ENCODE measurements around the gene FITM1. TPM values are rescaled to one million over a fixed set of nuclear protein-coding genes. Genes with fewer than 3 reads are reported as not detected.

FITM1 gene
- total RNA-seq, 1 experiment from 2014 or later: 0.72 TPM

DNA sequence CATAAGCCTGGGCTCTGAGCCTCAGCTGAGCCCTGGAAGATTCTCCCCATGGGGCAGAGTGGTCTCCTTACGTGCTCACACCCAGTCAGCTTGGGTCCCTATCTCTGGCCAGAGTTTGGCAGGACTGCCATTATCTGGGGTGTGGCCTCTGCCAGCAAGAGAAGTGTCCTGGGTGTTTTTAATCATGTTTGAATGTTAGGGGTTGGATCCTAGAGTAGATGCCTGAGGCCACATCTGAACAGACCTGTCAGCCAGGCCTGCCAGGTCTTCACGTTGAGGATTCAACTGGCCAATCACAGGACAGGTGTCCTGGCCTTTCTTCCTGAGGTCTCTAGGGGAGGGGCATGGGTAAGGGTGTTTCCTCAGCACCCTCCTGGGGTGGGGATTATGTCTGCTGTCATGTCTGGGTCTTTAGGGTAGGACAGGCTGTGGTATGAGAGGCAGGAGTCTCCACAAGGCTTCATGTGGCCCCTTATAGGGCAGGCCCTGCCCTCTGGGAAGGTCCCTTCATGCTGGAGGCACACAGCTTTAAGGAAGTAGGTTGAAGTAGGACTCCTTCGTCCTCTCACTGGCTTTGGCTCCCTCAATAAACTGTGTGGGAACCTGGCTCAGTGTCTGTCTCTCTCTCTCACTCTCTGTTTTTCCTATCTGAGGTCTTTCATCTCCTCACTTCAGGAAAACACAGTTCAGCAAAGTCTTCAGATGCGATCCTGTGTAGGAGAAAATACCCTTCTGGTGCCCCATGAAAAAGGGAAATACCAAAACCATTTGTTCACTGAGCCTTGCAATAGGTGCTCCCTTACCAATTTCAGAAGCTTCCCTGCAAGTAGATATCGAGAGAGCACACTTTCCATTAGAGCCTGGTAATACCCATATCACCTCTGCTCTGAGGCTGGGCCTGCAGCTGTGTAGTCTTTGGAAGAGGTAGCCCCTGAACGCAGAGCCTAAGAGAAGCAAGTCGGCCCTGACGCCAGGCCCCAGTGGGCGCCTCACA is 6.7 kb upstream of the FITM1 start:
- H3K79me2 ChIP-seq (ENCODE audit: insufficient read depth, low read length): no peaks in the 10 kb centered on the region
- H3T11ph ChIP-seq (ENCODE audit: low read length): no peak overlapping the region
- no peak overlapping the region for H2AK5ac ChIP-seq (ENCODE audit: insufficient read length, low read length)
- no peak overlapping the region for H3K4me2 ChIP-seq (ENCODE audit: insufficient read depth, insufficient read length, low read length)
- Mint-ChIP-seq H3K27me3 (ENCODE audit: low read depth) (no peaks in the 10 kb centered on the region), H3K4me1 (no peaks in the 10 kb centered on the region), H3K27ac (no peak overlapping the region), H3K9me3 (no peaks in the 10 kb centered on the region), H3K36me3 (ENCODE audit: insufficient read depth in 1 of 3, low read depth in 3 of 3) (peaks cover 16 to 51% (median 43%) of the 10 kb centered on the region in 3 experiments; a peak in 6 of 7 replicates), H3K4me3 (no peak overlapping the region)
- H3K18ac ChIP-seq (ENCODE audit: insufficient read length, low read depth, low read length): no peak overlapping the region
- no peak overlapping the region for H3K27ac ChIP-seq (ENCODE audit: insufficient read length, low read depth, low read length)
- H3K27me3 ChIP-seq (ENCODE audit: insufficient read depth, low read length): no peaks in the 10 kb centered on the region
- H2BK5ac ChIP-seq (ENCODE audit: insufficient read length, low read length): no peak overlapping the region
- no peak overlapping the region for H2BK15ac ChIP-seq (ENCODE audit: low read depth, low read length)
- H2BK20ac ChIP-seq (ENCODE audit: low read depth, low read length, poor library complexity, severe bottlenecking): no peak overlapping the region
- no peak overlapping the region for H3K4ac ChIP-seq (ENCODE audit: low read depth, low read length)
- H4K8ac ChIP-seq (replicated peaks; ENCODE audit: insufficient read length, low read depth, low read length): no peak overlapping the region
- no peak overlapping the region for H2BK12ac ChIP-seq (ENCODE audit: insufficient read length, low read depth, low read length)
- no peaks in the 10 kb centered on the region for H3K4me1 ChIP-seq (ENCODE audit: insufficient read depth, low read length)
- H3K14ac ChIP-seq (ENCODE audit: insufficient read depth, low read length): no peak overlapping the region
- no CpG with 5 or more reads among the region's 9 CpGs for WGBS (ENCODE audit: extremely low coverage, insufficient read length, low lambda C conversion rate)
- H2AFZ ChIP-seq (ENCODE audit: low read length): no peak overlapping the region
- no peaks in the 10 kb centered on the region for H3K79me1 ChIP-seq (ENCODE audit: insufficient read depth, low read depth, low read length, poor library complexity, severe bottlenecking)
- no peaks in the 10 kb centered on the region for H3K9me3 ChIP-seq (ENCODE audit: control insufficient read depth, low read depth, low read length)
- H2BK120ac ChIP-seq (ENCODE audit: low read depth, low read length, poor library complexity, severe bottlenecking): no peak overlapping the region
- H4K5ac ChIP-seq (ENCODE audit: insufficient read length, low read depth, low read length): no peak overlapping the region
- H3K23me2 ChIP-seq (ENCODE audit: insufficient read length, low read depth, low read length, poor library complexity, severe bottlenecking): no peaks in the 10 kb centered on the region
- no peak overlapping the region for H4K91ac ChIP-seq (ENCODE audit: insufficient read length, low read depth, low read length)
- no peak for DNase-seq
- no peak overlapping the region for H3K9ac ChIP-seq (ENCODE audit: extremely low read depth, insufficient read length, low read length)
- H3K56ac ChIP-seq (ENCODE audit: insufficient read length, low read depth, low read length): no peak overlapping the region
- TF ChIP-seq, protein P1, sequence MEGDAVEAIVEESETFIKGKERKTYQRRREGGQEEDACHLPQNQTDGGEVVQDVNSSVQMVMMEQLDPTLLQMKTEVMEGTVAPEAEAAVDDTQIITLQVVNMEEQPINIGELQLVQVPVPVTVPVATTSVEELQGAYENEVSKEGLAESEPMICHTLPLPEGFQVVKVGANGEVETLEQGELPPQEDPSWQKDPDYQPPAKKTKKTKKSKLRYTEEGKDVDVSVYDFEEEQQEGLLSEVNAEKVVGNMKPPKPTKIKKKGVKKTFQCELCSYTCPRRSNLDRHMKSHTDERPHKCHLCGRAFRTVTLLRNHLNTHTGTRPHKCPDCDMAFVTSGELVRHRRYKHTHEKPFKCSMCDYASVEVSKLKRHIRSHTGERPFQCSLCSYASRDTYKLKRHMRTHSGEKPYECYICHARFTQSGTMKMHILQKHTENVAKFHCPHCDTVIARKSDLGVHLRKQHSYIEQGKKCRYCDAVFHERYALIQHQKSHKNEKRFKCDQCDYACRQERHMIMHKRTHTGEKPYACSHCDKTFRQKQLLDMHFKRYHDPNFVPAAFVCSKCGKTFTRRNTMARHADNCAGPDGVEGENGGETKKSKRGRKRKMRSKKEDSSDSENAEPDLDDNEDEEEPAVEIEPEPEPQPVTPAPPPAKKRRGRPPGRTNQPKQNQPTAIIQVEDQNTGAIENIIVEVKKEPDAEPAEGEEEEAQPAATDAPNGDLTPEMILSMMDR (conservative IDR thresholded peaks at IDR 0.05): no peak
- no peaks in the 10 kb centered on the region for H4K20me1 ChIP-seq (ENCODE audit: control insufficient read depth, insufficient read depth, insufficient read length)
- H3K23ac ChIP-seq (ENCODE audit: insufficient read length, low read depth, low read length): no peak overlapping the region

Measured in H9 (cell line).